CD4-positive, alpha-beta T cell treated with Interleukin-4 for 1 hour (primary cell): Measurements from ENCODE around the gene BTG4.

Experiments
- DNase-seq, 2 donors: peaks; one replicate each; pipeline ENCODE4 v3.0.0-alpha.2; 2020 to 2022

Gene BTG4

DNA sequence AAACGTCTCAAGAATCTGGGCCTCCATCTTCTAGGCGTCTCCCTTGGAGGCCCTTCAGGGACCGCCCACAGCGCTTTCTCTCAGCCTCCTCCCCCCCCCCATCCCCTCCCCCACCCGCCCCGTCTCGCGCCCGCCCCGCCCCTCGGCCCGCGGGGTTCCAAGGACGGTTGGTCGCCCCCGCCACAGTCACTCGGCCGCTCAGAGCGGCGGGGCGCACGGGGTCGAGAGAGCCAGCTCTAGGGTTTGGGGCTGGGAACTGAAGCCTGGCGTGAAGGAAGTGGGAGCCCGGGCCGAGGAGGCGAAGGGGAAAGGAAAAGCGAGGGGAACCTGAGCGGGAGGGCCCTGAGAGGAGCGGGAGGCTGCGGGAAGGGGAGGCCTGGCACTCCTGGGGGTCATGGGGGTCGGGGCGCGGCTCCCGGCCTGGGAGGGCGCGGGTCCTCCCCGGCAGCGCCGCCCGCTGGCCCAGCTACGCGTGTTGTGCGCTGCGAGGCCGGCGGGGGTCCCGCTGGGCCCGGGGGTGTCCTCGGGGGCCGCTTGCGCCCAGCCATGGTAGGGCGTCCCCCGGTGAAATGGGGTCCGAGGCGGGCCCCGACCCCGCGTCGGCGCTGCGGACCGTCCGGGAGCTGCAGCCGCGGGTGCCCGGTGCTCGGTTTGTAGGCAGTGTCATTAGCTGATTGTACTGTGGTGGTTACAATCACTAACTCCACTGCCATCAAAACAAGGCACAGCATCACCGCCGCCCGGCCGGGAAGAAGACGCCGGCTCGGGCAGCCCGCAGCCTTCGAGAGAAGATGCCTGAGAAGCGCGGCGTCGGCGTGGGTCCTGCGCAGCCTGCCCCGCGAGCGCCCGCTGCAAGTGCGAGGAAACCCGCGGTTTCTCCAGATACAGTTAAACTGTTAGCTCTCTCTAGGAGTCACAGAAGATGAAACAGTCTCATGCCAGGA lies at the start of gene BTG4:
Gene BTG4, minus strand, starts transcription at position 91 of the 944 bp plus-strand sequence. CDS start 13,610 bp downstream, outside the sequence.
- peak in 1 of 2 donors; percentile 12 for DNase-seq

DNA sequence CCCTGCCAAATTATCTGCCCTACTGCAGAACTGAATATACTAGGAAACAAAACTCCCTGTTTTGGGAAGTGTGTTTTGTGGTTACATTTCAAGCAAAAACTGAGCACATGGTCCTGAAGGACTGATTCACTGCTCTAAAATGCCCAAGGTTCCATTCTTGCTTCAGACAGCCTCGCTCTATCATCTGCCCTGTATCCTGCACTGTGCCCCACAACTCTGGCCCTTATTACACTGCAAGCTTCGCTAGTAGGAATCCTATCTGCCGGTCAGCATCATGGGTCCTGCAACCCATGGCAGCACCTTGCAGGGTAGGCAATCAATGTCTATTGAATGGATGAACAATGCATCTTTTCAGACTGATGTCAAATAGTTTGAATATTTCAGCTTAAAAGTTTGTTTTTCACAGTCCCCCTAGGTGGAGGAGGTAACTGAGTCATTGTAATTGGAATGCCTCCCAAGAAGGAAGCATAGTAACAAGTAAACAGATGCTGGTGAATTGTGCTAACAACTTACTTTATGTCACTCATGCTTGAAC lies 49.7 kb upstream of the BTG4 start:
- no peak for DNase-seq

DNA sequence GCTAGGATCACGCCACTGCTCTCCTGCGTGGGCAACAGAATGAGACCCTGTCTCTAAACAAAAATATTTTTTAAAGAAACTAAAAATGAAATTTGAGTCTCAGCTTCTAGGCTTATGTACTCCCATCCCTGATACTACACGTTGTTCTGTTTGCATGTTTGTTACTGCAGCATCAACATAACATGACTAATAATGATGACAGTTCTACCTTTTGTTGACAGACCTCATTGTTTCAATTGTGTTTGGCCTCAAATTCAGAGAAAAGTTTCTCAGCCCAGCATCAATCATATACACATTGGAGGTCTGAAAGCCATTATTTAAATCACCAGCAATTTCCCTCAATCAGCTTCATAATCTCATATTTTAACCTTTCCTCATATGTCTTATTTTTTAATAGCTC lies 49.1 kb upstream of the BTG4 start:
- no peak for DNase-seq

DNA sequence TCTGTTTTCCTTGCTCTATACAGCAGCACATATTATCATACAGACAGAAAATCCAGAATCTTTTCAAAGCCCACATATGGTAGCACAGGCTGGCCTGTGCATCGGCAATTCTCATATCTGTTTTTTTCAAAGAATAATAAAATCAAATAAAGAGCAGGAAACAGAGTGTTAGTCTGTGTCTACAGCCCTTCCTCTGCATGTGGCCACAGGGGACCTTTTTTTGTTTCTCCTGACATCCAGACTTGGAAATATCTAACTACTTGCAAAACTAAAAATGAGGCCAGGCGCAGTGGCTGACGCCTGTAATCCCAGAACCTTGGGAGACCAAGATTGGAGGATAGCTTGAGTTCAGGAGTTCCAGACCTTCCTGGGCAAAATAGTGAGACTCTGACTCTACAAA lies 48.6 kb upstream of the BTG4 start:
- DNase-seq: no peak

DNA sequence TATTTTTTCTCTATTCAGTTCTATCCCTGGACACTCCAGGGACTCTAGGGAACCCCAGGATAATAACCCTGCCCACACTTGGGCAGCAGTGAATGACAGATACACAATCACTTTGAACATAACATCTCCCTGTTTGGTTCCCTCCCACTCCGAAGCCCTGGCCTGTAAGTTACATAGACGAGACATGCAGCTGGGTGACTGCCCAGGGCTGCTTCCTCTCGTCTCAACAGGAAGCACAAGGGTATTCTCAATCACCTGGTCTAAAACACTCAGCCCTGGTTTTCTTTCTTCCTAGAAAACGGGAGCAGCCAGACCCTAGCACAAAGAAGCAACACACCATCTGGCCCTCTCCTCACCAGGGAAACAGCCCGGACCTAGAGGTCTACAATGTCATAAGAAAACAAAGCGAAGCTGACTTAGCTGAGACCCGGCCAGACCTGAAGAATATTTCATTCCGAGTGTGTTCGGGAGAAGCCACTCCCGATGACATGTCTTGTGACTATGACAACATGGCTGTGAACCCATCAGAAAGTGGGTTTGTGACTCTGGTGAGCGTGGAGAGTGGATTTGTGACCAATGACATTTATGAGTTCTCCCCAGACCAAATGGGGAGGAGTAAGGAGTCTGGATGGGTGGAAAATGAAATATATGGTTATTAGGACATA lies 47.7 kb upstream of the BTG4 start:
- no peak for DNase-seq

DNA sequence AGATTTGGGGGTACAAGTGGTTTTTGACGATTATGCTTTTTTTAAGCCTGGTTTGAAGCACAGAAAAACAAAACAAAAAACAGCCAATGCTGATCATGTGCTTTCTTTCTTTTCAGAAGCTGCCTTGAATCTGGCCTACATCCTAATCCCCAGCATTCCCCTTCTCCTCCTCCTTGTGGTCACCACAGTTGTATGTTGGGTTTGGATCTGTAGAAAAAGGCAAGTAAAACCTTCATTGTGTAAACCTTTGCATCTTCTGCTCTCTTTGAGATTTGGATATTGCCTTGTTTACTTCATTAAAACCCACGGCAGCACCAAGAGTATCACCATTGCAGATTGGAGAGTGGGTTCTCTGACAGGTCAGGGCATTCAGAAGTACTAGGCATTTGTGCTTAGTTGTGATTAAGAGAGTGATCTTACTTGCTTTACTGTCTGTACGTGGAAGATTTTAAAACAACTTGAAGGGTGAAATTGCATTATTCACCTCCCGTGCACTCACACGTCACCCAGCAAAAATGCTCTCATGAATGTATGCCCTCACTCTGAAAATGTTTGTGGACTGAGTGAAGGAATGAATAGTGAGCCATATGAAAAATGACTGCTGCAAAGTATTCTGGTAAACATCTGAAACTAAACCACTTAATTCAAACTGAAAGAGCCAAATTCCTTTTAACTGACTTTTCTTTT lies 45.4 kb upstream of the BTG4 start:
- DNase-seq: no peak

DNA sequence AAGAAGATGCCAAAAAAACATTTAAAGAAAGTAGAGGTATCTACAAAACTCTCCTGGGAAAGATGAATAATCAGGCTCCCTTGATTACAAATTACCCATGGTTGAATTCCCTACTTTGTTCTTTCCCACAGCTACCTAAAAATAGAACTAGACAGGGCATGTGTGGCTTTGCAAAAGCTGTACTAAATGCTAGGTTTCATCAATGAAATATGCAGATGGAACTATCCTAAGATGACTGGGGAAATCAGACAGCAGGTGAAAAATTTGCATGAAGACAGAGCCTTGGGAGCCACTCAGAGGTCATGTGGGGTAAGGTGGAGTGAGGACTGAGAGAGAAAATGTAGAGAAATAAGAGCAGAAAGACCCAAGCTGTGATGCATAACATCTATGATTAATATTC lies 43.1 kb upstream of the BTG4 start:
- no peak for DNase-seq

DNA sequence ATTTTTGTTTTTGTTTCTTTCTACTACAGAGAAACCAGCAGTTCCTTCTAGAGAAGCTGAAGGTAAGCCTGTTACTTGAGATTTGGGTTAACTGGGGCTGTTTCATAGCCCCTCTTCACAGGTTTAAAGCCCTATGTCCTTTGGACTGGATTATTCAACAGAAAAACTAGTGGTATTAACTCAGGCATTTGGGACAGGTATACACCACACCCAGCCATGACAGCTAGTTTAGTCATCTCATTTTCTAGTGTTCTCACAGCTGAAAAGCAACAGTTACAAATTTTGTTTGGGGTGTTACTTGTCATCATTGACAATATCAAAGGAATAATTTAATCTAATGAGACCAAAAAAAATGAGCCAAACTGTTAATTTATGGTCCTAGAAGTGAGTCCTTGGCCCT lies 42.3 kb upstream of the BTG4 start:
- no peak for DNase-seq

DNA sequence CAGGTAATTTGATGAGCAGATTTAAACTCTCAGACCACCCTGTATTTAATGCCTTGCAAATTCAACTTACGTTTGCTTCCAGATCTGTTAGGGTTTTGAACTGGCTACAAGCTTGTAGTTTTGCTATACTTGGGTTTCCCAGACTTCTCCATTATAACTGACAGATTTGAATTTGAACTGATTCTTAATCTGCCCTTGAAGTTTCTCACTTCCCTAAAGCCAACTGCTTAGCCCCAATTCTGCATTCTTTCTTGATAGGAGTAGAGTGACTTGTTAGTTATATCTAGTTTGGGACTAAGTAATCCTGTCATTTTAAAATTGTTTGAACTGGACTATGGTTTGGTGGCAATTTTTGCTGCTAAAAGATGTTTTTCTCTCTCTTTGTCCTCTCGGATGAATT lies 38.1 kb upstream of the BTG4 start:
- no peak for DNase-seq

DNA sequence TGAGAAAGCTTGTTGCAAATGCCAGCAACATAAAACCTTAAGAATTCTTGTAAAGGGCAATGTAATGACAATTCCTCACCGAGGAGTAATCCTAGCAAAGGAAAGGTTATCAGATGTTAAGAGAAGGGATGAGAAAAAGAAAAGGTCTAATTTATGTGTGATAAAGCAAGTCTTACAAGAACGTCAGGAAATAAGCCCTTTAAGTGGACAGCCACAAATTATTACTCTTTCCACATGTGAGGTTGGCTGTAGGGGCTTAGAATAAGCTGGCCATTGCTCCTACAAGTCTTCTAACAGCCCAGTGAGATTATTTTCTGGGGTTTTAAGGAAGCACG lies 37.6 kb upstream of the BTG4 start:
- no peak for DNase-seq

DNA sequence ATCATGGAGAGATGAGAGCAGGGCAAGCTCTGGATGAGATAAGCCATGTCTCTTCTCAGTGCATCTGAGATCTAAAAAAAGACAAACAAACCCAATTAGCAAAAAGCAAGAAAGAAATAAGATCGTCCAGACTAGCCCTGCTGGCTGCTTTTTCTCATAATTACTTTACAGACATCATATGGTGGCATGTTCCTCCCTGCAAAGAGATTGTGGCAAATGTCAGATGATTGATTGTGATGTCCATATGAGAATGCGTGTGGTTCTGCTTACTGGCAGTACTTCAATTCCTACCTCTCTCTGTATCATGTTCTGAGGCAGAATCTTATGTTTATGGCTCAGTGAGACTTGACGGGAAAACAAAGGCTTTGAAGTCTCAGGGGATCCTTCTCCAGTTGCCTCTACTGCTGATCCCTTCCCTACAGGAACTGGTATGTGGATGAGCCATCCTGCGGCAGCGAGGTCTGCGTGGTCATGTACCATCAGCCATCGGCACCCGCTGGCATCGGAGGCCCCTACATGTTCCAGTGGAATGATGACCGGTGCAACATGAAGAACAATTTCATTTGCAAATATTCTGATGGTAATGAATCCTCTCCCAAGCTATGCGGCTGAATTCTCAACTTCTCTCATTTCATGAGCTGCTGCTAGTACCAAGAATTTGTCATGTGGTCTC lies 37.1 kb upstream of the BTG4 start:
- DNase-seq: no peak

DNA sequence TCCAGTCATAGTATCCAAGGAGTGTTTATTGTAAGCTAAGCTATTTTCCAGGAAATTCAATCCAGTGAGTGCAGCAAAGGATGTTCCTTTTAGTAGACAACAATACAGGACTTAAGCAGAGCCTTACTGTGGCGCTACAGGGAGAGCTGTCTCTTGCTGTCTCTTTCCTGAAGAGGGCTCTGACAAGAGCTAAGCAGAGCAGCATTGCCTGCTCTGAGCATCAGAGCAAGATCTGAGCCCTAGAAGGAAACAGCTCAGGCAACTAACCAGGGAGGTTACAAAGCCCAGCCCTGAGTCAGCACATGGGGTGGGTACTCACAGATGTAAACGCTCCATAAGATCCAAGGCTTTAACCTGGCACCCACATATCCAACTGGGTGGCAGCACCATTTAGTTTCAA lies 36.3 kb upstream of the BTG4 start:
- no peak for DNase-seq

DNA sequence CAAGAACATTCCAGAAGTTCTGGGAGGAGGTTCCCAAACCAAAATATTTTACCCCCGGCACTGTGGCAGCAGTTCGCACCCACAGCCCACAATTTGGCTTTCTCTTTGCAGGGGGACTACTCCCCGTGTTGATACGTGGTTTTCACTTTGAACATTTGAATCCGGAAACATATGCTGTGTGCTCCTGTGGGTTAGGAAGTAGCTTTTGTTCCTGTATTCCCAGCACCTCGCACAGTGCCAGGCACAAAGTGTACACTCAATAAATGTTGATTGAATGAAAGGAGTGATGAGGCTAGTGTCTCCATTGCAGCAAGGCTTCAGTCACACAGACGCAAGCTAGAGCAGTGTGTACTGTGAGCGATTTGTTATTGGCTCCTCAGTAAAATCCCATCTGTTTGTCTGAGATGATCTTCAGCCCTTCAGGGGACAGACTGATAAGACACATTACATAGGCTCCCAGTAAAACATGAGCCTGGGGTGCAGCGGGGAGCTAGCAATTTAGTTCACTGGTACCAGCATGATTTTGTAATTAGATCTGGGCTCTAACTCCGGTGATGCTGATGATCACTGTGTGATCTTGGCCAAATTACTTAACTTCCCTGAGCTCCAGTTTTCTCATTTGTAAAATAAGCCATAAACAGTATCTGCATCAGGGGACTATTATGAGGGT lies 30.6 kb upstream of the BTG4 start:
- no peak for DNase-seq

DNA sequence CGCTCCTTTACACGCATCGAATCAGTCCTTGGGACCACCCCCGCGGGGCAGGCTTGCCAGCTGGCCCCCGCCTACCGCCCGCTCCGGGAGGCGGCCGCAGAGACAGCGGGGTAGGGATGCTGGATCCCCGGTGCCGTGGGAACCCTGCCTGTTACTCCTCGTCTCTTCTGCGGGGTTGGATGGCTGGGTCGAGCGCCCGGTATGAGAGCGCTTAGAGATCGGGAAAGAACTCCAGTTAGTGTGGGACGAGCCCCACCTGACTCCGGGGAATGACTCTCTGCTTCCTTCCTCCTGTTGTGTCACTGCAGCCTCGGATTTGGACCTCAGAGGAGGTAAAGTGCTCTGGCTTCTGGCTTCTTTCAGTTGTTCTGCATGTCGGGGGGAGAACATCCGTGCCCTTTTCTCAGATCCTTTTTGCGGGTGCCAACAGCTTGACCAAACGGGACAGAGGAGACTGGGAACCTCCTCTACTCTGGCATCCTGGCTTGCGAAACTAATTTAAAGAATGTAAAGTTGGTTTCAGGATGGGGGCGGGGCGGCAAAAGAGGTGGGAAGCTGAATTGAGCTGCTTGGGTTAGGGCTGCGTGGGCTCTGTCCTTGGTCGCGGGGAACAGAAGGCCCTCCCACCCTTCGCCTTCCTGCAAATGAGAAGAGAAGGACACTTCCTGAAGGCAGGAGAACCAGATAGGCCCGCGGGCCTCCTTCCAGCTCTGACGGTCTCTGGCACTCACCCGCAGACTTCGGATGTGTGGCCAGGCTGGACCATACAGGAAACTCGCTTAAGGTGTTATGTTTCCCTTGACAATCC lies 29.3 kb upstream of the BTG4 start:
- no peak for DNase-seq

DNA sequence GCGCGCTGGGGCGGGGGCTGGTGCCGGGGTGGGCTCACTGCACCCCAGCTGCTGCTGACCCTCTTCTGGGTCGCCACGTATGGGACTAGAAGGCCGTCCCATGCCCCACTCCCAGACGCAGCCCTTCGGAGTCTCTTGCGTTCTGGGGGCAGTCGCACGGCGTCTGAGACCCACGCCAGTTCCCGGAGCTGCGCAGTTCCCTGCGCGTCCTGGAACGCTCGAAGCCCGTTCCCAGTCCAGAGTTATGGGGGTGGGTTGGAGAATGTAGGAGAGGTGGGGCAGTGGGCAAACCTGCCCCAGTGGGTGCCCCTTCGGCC lies 28.7 kb upstream of the BTG4 start:
- no peak for DNase-seq

DNA sequence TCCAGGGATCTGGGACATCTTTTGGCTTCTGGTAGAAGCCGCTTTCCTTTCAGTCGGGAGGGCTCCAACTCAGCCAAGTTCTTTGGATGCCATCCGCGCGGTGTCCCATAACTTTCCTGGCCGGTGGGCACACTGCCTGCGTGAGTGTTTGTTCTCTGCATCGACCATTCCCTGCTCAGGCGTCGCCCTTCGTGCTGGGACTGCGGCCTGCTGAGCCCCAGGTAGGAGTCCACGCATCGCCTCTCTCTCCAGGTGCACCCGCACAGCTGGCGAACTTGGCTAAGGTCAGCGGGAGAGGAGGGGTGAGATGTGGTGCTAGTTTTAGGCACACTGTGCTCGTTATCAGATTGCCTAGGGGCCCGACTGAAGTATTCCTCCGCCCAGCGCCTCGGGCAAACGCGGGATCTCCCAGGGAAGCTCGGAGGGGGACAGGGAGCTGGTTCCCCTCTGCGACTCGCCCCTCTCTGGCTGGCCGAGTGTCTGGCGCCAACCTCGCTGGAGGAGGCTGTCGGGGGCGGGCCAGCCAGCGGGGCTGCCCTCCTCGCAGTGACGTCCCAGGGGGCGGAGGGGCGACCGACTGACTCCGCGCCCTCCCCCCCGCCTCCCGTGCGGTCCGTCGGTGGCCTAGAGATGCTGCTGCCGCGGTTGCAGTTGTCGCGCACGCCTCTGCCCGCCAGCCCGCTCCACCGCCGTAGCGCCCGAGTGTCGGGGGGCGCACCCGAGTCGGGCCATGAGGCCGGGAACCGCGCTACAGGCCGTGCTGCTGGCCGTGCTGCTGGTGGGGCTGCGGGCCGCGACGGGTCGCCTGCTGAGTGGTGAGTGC lies 28.1 kb upstream of the BTG4 start, which contains the start of gene LAYN:
Gene LAYN, plus strand, starts transcription at position 607 of the 823 bp plus-strand sequence. Its CDS starts 124 bp downstream, at position 731.
- peak in 1 of 2 donors; percentile 41 for DNase-seq

DNA sequence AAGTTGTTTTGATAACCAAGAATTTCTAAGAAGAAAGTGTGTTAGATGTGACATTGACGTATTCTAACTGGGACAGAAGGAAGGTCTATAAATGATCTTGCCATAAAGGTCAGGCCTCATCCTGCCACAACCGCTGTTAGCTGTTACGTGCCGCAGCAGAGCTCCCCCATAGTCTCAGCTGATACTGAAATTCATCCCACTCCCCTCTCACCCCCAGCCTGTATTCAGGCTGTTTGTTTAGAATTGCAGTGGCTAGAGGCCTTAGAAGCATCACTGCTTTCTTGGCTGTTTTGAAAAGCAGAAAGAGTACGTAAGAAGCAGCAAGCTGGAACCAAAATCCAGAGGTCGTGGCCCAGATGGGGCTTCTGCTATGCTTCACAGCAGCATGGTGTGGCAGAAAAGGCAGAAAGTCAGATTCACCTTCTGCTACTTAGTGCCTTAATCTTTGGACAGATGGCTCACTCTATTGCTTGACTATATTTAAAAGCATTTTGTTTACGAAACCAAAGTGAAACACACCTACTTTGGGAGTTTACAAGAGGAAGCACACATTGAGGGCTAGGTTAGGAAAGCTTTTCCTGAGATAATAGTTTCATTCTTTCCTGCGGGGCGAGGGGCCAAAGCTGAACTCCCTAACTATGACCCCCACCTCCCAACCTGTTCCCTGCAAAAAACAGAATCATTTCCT lies 27.4 kb upstream of the BTG4 start:
- peak; percentile 26 to 33 for DNase-seq

DNA sequence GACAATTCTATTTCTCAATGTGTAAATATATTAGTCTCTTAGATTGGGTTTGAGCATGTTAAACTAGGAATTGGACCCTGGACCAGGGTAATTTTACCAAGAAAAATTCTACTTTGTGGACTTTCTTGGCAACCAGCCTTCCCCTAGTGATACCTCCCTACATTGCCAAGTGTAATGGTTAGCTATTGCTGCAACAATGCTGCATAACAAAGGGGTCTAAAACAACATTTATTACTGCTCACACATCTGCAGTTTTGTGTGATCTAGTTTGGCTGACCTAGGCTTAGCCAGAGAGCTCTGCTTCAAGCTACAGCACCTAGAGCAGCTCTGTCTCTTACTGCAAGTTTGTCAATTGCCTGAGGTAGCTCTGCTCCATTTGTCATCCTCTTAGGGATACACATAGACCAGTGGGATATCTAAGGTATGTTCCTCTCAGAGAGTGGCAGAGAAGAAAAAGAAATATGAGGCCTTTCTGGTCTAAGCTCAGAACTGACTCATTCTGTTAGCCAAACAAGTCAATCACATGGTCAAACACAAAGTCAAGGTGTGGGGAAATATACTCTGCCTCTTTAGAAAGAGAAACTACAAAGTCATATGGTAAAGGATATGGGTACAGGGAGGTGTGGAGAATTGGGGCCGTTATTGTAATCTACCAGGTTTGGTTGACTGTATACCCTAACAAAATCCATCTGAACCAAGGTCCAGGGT lies 26.4 kb upstream of the BTG4 start:
- DNase-seq: no peak

DNA sequence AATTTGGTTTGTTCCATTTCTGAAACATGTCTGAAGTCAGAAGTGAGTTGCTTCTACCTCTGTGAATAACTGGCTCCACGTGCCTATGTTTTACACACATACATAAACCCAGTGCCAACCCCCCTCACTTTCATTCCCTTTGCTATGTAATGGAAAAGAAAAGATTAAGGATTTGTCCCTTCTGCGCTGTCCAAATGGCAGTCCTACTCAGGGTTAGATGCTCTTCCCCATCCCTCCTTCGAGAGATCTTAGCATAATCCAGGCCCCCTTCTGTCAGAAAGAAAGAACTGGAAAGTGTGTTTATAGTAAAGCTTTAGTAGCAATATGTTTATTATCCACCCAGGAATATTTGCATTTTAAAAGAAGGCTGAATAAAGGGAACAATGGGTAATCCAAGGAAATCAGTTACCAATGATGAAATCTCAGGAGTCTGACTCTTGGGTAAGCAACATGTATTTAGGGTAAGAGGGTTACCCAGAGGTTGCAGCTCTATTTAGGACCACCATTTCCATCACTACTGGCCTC lies 25.2 kb upstream of the BTG4 start:
- no peak for DNase-seq
